WTC11 (cell line): Measurements from ENCODE around the gene RBFOX2.

ENCODE experiments used
- CREB1 ChIP-seq: sonication (generic); formaldehyde crosslinking; IDR thresholded peaks from 2 replicates; pipeline ENCODE4 v1.8.0; 2023; ENCODE audit warnings: mild to moderate bottlenecking, missing genetic modification reagents
- IRF2 ChIP-seq: sonication (generic); formaldehyde crosslinking; IDR thresholded peaks from 2 replicates; pipeline ENCODE4 v1.8.0; 2022; ENCODE audit warnings: low read depth, missing genetic modification reagents, borderline replicate concordance
- TF ChIP-seq, protein P1 (sequence below): sonication (generic); formaldehyde crosslinking; conservative IDR thresholded peaks from 2 replicates; pipeline ENCODE4 v1.8.1; 2022; ENCODE audit warnings: mild to moderate bottlenecking, missing genetic modification reagents
- TF ChIP-seq, protein P2 (sequence below): sonication (generic); formaldehyde crosslinking; IDR thresholded peaks from 2 replicates; pipeline ENCODE4 v1.8.0; 2022; ENCODE audit warnings: missing genetic modification reagents
- TF ChIP-seq, protein P3 (sequence below): fragments of 200-600 bp; IDR thresholded peaks from 2 replicates; pipeline ENCODE4 v1.8.0; 2022; ENCODE audit warnings: antibody characterized with exemption
- TF ChIP-seq, protein P4 (sequence below): sonication (generic); formaldehyde crosslinking; IDR thresholded peaks from 2 replicates; pipeline ENCODE4 v1.8.0; 2022; ENCODE audit warnings: mild to moderate bottlenecking, missing genetic modification reagents

DNA sequence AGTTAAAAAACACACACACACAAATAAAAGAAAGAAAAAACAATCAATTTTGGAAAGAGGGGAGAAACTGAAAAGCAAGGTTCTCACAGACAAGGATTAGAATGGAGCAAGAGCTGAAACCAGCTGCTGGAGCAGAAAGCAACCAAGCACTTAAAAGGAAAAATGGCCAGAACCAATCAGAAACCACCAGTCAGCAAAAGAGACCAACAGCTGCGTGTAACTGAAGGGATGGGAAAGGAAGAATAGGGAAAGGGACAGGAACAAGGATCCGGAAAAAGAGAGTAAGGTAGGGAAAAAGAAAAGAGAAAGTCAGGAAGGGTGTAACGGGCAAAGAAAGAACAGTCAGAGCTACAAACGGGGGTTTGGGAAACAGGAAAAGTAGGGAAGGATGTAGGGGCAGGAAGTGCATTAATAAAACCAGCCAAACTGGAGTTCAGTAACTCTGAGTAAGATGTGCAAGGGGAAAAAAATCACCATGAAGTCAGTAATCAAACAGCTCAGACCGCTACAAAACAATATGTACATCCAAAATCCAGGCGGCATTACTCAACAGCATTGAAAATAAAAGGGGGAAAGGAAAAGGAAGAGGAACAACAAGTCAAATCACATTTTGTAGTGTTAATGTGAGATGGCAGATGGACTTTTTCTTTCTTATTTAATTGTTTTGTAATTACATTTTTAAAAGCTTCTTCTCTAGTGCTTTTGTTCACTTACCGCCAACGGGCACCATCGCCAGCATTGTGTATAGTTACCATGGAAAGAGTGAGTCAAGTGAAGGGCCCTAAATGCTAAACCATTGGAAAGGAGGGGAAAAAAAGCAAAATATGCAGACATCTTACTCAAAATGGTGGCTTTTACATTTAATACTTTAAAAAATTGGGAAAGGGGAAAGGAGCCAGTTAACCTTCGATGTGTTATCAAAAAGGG, 261.7 kb downstream of the RBFOX2 start:
- TF ChIP-seq, protein P1, sequence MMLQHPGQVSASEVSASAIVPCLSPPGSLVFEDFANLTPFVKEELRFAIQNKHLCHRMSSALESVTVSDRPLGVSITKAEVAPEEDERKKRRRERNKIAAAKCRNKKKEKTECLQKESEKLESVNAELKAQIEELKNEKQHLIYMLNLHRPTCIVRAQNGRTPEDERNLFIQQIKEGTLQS (CRISPR knock-in tag) = no peak
- no peak for TF ChIP-seq CREB1
- TF ChIP-seq, protein P2, sequence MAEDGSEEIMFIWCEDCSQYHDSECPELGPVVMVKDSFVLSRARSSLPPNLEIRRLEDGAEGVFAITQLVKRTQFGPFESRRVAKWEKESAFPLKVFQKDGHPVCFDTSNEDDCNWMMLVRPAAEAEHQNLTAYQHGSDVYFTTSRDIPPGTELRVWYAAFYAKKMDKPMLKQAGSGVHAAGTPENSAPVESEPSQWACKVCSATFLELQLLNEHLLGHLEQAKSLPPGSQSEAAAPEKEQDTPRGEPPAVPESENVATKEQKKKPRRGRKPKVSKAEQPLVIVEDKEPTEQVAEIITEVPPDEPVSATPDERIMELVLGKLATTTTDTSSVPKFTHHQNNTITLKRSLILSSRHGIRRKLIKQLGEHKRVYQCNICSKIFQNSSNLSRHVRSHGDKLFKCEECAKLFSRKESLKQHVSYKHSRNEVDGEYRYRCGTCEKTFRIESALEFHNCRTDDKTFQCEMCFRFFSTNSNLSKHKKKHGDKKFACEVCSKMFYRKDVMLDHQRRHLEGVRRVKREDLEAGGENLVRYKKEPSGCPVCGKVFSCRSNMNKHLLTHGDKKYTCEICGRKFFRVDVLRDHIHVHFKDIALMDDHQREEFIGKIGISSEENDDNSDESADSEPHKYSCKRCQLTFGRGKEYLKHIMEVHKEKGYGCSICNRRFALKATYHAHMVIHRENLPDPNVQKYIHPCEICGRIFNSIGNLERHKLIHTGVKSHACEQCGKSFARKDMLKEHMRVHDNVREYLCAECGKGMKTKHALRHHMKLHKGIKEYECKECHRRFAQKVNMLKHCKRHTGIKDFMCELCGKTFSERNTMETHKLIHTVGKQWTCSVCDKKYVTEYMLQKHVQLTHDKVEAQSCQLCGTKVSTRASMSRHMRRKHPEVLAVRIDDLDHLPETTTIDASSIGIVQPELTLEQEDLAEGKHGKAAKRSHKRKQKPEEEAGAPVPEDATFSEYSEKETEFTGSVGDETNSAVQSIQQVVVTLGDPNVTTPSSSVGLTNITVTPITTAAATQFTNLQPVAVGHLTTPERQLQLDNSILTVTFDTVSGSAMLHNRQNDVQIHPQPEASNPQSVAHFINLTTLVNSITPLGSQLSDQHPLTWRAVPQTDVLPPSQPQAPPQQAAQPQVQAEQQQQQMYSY (CRISPR knock-in tag) = no peak
- TF ChIP-seq, protein P3, sequence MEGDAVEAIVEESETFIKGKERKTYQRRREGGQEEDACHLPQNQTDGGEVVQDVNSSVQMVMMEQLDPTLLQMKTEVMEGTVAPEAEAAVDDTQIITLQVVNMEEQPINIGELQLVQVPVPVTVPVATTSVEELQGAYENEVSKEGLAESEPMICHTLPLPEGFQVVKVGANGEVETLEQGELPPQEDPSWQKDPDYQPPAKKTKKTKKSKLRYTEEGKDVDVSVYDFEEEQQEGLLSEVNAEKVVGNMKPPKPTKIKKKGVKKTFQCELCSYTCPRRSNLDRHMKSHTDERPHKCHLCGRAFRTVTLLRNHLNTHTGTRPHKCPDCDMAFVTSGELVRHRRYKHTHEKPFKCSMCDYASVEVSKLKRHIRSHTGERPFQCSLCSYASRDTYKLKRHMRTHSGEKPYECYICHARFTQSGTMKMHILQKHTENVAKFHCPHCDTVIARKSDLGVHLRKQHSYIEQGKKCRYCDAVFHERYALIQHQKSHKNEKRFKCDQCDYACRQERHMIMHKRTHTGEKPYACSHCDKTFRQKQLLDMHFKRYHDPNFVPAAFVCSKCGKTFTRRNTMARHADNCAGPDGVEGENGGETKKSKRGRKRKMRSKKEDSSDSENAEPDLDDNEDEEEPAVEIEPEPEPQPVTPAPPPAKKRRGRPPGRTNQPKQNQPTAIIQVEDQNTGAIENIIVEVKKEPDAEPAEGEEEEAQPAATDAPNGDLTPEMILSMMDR = no peak
- TF ChIP-seq, protein P4, sequence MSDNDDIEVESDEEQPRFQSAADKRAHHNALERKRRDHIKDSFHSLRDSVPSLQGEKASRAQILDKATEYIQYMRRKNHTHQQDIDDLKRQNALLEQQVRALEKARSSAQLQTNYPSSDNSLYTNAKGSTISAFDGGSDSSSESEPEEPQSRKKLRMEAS = no peak
- TF ChIP-seq IRF2 (CRISPR knock-in tag) = no peak
